Measurements from ENCODE around the gene MANEAL.

DNA sequence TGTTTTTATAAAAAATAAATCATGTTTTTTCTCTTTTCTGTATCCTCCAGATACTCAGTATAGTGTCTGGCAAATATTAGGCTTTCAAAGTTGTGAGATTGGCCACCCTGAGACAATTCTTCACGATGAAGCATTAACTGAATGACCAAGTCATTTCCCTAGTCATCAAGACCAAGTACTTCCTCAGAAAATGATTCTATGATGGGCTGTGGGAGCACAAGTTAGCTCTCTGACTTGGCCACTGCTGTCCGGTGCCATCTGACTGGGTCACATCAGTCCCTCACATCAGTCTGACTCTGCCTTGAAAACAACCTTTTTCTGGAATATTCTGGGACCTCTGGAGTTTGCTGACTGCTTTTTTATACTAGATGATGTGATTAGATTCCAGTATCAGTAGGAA is 27.8 kb downstream of the MANEAL start:
- TF ChIP-seq, protein P1, sequence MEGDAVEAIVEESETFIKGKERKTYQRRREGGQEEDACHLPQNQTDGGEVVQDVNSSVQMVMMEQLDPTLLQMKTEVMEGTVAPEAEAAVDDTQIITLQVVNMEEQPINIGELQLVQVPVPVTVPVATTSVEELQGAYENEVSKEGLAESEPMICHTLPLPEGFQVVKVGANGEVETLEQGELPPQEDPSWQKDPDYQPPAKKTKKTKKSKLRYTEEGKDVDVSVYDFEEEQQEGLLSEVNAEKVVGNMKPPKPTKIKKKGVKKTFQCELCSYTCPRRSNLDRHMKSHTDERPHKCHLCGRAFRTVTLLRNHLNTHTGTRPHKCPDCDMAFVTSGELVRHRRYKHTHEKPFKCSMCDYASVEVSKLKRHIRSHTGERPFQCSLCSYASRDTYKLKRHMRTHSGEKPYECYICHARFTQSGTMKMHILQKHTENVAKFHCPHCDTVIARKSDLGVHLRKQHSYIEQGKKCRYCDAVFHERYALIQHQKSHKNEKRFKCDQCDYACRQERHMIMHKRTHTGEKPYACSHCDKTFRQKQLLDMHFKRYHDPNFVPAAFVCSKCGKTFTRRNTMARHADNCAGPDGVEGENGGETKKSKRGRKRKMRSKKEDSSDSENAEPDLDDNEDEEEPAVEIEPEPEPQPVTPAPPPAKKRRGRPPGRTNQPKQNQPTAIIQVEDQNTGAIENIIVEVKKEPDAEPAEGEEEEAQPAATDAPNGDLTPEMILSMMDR (IDR thresholded peaks at IDR 0.05; ENCODE audit: insufficient read depth, low read length) = no peak
- TF ChIP-seq, protein P2, sequence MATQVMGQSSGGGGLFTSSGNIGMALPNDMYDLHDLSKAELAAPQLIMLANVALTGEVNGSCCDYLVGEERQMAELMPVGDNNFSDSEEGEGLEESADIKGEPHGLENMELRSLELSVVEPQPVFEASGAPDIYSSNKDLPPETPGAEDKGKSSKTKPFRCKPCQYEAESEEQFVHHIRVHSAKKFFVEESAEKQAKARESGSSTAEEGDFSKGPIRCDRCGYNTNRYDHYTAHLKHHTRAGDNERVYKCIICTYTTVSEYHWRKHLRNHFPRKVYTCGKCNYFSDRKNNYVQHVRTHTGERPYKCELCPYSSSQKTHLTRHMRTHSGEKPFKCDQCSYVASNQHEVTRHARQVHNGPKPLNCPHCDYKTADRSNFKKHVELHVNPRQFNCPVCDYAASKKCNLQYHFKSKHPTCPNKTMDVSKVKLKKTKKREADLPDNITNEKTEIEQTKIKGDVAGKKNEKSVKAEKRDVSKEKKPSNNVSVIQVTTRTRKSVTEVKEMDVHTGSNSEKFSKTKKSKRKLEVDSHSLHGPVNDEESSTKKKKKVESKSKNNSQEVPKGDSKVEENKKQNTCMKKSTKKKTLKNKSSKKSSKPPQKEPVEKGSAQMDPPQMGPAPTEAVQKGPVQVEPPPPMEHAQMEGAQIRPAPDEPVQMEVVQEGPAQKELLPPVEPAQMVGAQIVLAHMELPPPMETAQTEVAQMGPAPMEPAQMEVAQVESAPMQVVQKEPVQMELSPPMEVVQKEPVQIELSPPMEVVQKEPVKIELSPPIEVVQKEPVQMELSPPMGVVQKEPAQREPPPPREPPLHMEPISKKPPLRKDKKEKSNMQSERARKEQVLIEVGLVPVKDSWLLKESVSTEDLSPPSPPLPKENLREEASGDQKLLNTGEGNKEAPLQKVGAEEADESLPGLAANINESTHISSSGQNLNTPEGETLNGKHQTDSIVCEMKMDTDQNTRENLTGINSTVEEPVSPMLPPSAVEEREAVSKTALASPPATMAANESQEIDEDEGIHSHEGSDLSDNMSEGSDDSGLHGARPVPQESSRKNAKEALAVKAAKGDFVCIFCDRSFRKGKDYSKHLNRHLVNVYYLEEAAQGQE (IDR thresholded peaks at IDR 0.05; ENCODE audit: insufficient replicate concordance, low read depth) = no peak
- no peak for TF ChIP-seq POLR2AphosphoS5 (IDR thresholded peaks at IDR 0.05; ENCODE audit: low read depth)
- TF ChIP-seq SPI1 (IDR thresholded peaks at IDR 0.05; ENCODE audit: borderline replicate concordance, low read depth) = no peak
- no peak for TF ChIP-seq GABPA (IDR thresholded peaks at IDR 0.05; ENCODE audit: low read depth)
